A673 (cell line): ENCODE results near the gene TAP2. TPM values are rescaled to one million over a fixed set of nuclear protein-coding genes. Genes with fewer than 3 reads are reported as not detected.

Source experiments
- BruUV-seq: library from RNA; stranded (reverse); fragments of 400-500 nt; replicated peaks from 2 replicates; lab custom pipeline; 2021; lab: Mats Ljungman, UMichigan
- CTCF ChIA-PET: fragments of 300-600 bp; sonication (Branson Sonifier 250); formaldehyde crosslinking; loops from one replicate; lab custom pipeline; 2022; ENCODE audit warnings: antibody characterized with exemption; lab: Charles Lee
- POLR2A ChIA-PET: fragments of 300-600 bp; sonication (Branson Sonifier 250); formaldehyde crosslinking; loops from one replicate; lab custom pipeline; 2022; ENCODE audit warnings: antibody characterized with exemption; ENCODE audit not compliant: low non-redundant PET; lab: Charles Lee
- DNase-seq: peaks from one replicate; pipeline ENCODE4 v3.0.0-alpha.2; 2015; ENCODE audit warnings: low spot score
- H3K27ac ChIP-seq: fragments of 200-600 bp; sonication (generic); 2 replicates; pipeline ENCODE4 v1.5.1; 2016; ENCODE audit warnings: mixed run types, low read depth, mild to moderate bottlenecking, mixed read lengths, antibody characterized with exemption, low read length; ENCODE audit not compliant: poor library complexity, severe bottlenecking
- H3K27me3 ChIP-seq: fragments of 200-600 bp; sonication (generic); replicated peaks from 2 replicates; pipeline ENCODE4 v1.6.1; 2017; ENCODE audit warnings: mixed run types, low read depth, mild to moderate bottlenecking, mixed read lengths, antibody characterized with exemption, low read length; ENCODE audit not compliant: insufficient read depth, poor library complexity
- H3K36me3 ChIP-seq: fragments of 200-600 bp; sonication (generic); 2 replicates; pipeline ENCODE4 v1.6.1; 2016; ENCODE audit warnings: mixed run types, mild to moderate bottlenecking, mixed read lengths, antibody characterized with exemption, low read length; ENCODE audit not compliant: insufficient read depth, poor library complexity, severe bottlenecking
- H3K4me1 ChIP-seq: fragments of 200-600 bp; sonication (generic); 2 replicates; pipeline ENCODE4 v1.6.1; 2017; ENCODE audit warnings: mixed run types, mild to moderate bottlenecking, mixed read lengths, antibody characterized with exemption, low read length; ENCODE audit not compliant: insufficient read depth, poor library complexity, severe bottlenecking
- H3K4me3 ChIP-seq: fragments of 200-600 bp; sonication (generic); 2 replicates; pipeline ENCODE4 v1.5.1; 2016; ENCODE audit warnings: low read depth, mixed run types, mild to moderate bottlenecking, mixed read lengths, low read length; ENCODE audit not compliant: poor library complexity, severe bottlenecking
- H3K9me3 ChIP-seq: fragments of 200-600 bp; sonication (generic); 2 replicates; pipeline ENCODE4 v1.6.1; 2016; ENCODE audit warnings: mixed run types, low read depth, mild to moderate bottlenecking, mixed read lengths, antibody characterized with exemption, low read length; ENCODE audit not compliant: poor library complexity, severe bottlenecking
- CTCF ChIP-seq: fragments of 300-800, 200-600 bp; sonication (generic); conservative IDR thresholded peaks from 2 replicates; pipeline ENCODE4 v1.5.1; 2017; ENCODE audit warnings: low read depth, mild to moderate bottlenecking, antibody characterized with exemption, low read length, moderate library complexity, mixed read lengths
- EZH2 ChIP-seq: fragments of 200-600 bp; sonication (generic); IDR thresholded peaks from 2 replicates; pipeline ENCODE4 v1.6.1; 2017; ENCODE audit warnings: borderline replicate concordance, low read depth, mild to moderate bottlenecking, mixed read lengths, antibody characterized with exemption, low read length; ENCODE audit not compliant: poor library complexity, severe bottlenecking
- intact Hi-C: fragments of 100-400 bp; cut with micrococcal nuclease; formaldehyde crosslinking; loops from one replicate; pipeline ENCODE4 v1.10.0; 2022; ENCODE audit not compliant: unreplicated experiment
- total RNA-seq: library from RNA; stranded (reverse); gene quantifications from 2 replicates; pipeline ENCODE4 v1.2.3, GENCODE V29; 2021

The TAP2 gene
- total RNA-seq, 1 experiment from 2014 or later, result 46.5 TPM

- TF ChIP-seq CTCF, result no peak
- TF ChIP-seq EZH2, result no peak
- no peak overlapping the region for H3K27ac ChIP-seq
- H3K4me1 ChIP-seq, result no peaks in the 10 kb centered on the region
- H3K36me3 ChIP-seq, result no peaks in the 10 kb centered on the region
- no peaks in the 10 kb centered on the region for H3K27me3 ChIP-seq
- intact Hi-C loops, result no loop called here
- CTCF ChIA-PET, result no interaction called here
- no peak overlapping the region for H3K4me3 ChIP-seq
- no peaks in the 10 kb centered on the region for H3K9me3 ChIP-seq
- POLR2A ChIA-PET, result no interaction called here
- no TSS peak for BruUV-seq
- DNase-seq, result no peak
Measured at GRCh38 chr6:32815115-32815514, 23.4 kb downstream of the TAP2 start.

GRCh38 chr6:32814145-32814544 lies 24.4 kb downstream of the TAP2 start:
- H3K4me3 ChIP-seq, result no peak overlapping the region
- ChIA-PET CTCF (no interaction called here), POLR2A (no interaction called here)
- no peaks in the 10 kb centered on the region for H3K9me3 ChIP-seq
- H3K4me1 ChIP-seq, result no peaks in the 10 kb centered on the region
- H3K27ac ChIP-seq, result no peak overlapping the region
- intact Hi-C loops, result no loop called here
- DNase-seq, result no peak
- BruUV-seq, result no TSS peak
- TF ChIP-seq CTCF, result no peak
- no peak for TF ChIP-seq EZH2
- H3K36me3 ChIP-seq, result no peaks in the 10 kb centered on the region
- no peaks in the 10 kb centered on the region for H3K27me3 ChIP-seq

GRCh38 chr6:32809171-32809570 lies 29.4 kb downstream of the TAP2 start:
- ChIA-PET POLR2A (no interaction called here), CTCF (no interaction called here)
- Histone ChIP-seq H3K4me3 (no peak overlapping the region), H3K4me1 (no peaks in the 10 kb centered on the region), H3K36me3 (no peaks in the 10 kb centered on the region), H3K27me3 (peaks cover 24% of the 10 kb centered on the region), H3K9me3 (no peaks in the 10 kb centered on the region), H3K27ac (no peak overlapping the region)
- DNase-seq, result no peak
- no TSS peak for BruUV-seq
- intact Hi-C loops, result no loop called here
- TF ChIP-seq EZH2 (no peak), CTCF (no peak)
